Caco-2 (cell line): ENCODE results near the gene BPIFA2. TPM values are rescaled to one million over a fixed set of nuclear protein-coding genes. Genes with fewer than 3 reads are reported as not detected.

Experiments
- BruUV-seq: library from RNA; stranded (reverse); fragments of 400-500 nt; replicated peaks from 2 replicates; lab custom pipeline; 2021; lab: Mats Ljungman, UMichigan
- CTCF ChIA-PET: fragments of 300-600 bp; sonication (Branson Sonifier 250); formaldehyde crosslinking; loops from one replicate; lab custom pipeline; 2022; ENCODE audit warnings: antibody characterized with exemption; lab: Charles Lee
- POLR2A ChIA-PET: fragments of 300-600 bp; sonication (Branson Sonifier 250); formaldehyde crosslinking; loops from one replicate; lab custom pipeline; 2022; ENCODE audit warnings: antibody characterized with exemption; lab: Charles Lee
- DNase-seq, 2 experiments: peaks; one replicate each; pipeline versions ENCODE4 v3.0.0 to v3.0.0-alpha.2; 2020 to 2022
- H3K27me3 ChIP-seq: replicated peaks from 2 replicates; pipeline ENCODE4 v1.6.0; 2011; ENCODE audit warnings: low read length; ENCODE audit not compliant: control insufficient read depth, insufficient read depth
- H3K36me3 ChIP-seq: 2 replicates; pipeline ENCODE4 v1.5.1; 2011; ENCODE audit warnings: low read length; ENCODE audit not compliant: control insufficient read depth, insufficient read depth
- H3K4me1 ChIP-seq: fragments of 250-450 bp; sonication (Bioruptor Pico); 2 replicates; pipeline ENCODE4 v1.5.1; 2020; ENCODE audit warnings: mild to moderate bottlenecking
- H3K4me3 ChIP-seq: 2 replicates; pipeline ENCODE4 v1.5.1; 2011; ENCODE audit warnings: low read depth, mild to moderate bottlenecking, control low read depth, low read length
- H3K9me3 ChIP-seq: fragments of 250-450 bp; sonication (Bioruptor Pico); 2 replicates; pipeline ENCODE4 v1.5.1; 2020; ENCODE audit warnings: mild to moderate bottlenecking, moderate library complexity
- H3K27ac Mint-ChIP-seq: one replicate; pipeline ENCODE4 v1.8.0; 2022; ENCODE audit warnings: mixed read lengths; ENCODE audit not compliant: unreplicated experiment
- H3K27me3 Mint-ChIP-seq: one replicate; pipeline ENCODE4 v1.8.0; 2022; ENCODE audit warnings: mixed read lengths; ENCODE audit not compliant: insufficient read depth, unreplicated experiment
- H3K36me3 Mint-ChIP-seq: one replicate; pipeline ENCODE4 v1.8.0; 2022; ENCODE audit warnings: mild to moderate bottlenecking, mixed read lengths; ENCODE audit not compliant: insufficient read depth, unreplicated experiment
- H3K4me1 Mint-ChIP-seq: one replicate; pipeline ENCODE4 v1.8.0; 2022; ENCODE audit warnings: low read depth, mixed read lengths; ENCODE audit not compliant: unreplicated experiment
- H3K4me3 Mint-ChIP-seq: one replicate; pipeline ENCODE4 v1.8.0; 2022; ENCODE audit warnings: mild to moderate bottlenecking, moderate library complexity, mixed read lengths; ENCODE audit not compliant: unreplicated experiment
- H3K9me3 Mint-ChIP-seq: one replicate; pipeline ENCODE4 v1.8.0; 2022; ENCODE audit warnings: mixed read lengths; ENCODE audit not compliant: unreplicated experiment
- CTCF ChIP-seq, 2 experiments: fragments of 200-600 bp in 1 of 2; IDR thresholded peaks; 1 replicate in 1 of 2; 2 replicates in 1 of 2; pipeline versions ENCODE4 v1.5.1 to v1.8.0; 2011 to 2022; ENCODE audit warnings: antibody characterized with exemption in 1 of 2, control low read depth in 1 of 2, inconsistent platforms in 1 of 2, low read depth in 1 of 2, low read length in 1 of 2, mild to moderate bottlenecking in 1 of 2, moderate library complexity in 1 of 2; ENCODE audit not compliant: insufficient read depth in 1 of 2, severe bottlenecking in 1 of 2, unreplicated experiment in 1 of 2
- intact Hi-C: fragments of 100-400 bp; cut with micrococcal nuclease; formaldehyde crosslinking; loops from one replicate; pipeline ENCODE4 v1.10.0; 2022; ENCODE audit not compliant: unreplicated experiment
- total RNA-seq: library from RNA; stranded (reverse); gene quantifications from 2 replicates; pipeline ENCODE4 v1.2.3, GENCODE V29; 2022

The BPIFA2 gene
- total RNA-seq, 1 experiment from 2014 or later: not detected

- no peaks in the 10 kb centered on the region for H3K4me1 Mint-ChIP-seq
- Histone ChIP-seq H3K4me3 (no peak overlapping the region), H3K27me3 (no peaks in the 10 kb centered on the region), H3K4me1 (peaks cover 11% of the 10 kb centered on the region), H3K36me3 (no peaks in the 10 kb centered on the region), H3K9me3 (peaks cover 7% of the 10 kb centered on the region)
- ChIA-PET CTCF (interaction anchor here (1.3 kb wide), 1 partner anchor 8 kb away, joined by 3 read pairs; no protein-coding TSS in a partner anchor), POLR2A (no interaction called here)
- DNase-seq: no peak
- BruUV-seq: no TSS peak
- H3K27ac Mint-ChIP-seq: no peak overlapping the region
- TF ChIP-seq CTCF (IDR thresholded peaks at IDR 0.05; ENCODE audit: insufficient read depth in 1 of 2, low read depth in 1 of 2, low read length in 1 of 2, severe bottlenecking in 1 of 2, unreplicated experiment in 1 of 2): no peak
- peaks cover 12% of the 10 kb centered on the region for H3K9me3 Mint-ChIP-seq
- peaks cover 5% of the 10 kb centered on the region for H3K36me3 Mint-ChIP-seq
- intact Hi-C loops: no loop called here
- H3K27me3 Mint-ChIP-seq: no peaks in the 10 kb centered on the region
- H3K4me3 Mint-ChIP-seq: no peak overlapping the region
Measured at GRCh38 chr20:33187491-33187890, 19.5 kb downstream of the BPIFA2 start.

DNA sequence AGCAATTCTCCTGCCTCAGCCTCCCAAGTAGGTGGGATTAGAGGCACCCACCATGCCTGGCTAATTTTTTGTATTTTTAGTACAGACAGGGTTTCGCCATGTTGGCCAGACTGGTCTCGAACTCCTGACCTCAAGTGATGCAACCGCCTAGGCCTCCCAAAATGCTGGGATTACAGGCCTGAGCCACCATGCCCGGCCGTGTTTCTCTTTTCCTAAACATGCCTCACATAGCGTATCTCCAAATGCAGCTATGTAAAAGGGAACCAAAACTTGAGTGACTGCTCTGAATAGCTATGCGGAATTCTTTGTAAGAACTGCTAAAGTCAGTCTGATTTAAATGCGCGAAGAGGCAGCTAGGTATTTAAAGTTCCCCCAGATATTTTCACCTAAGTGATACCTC, 20.5 kb downstream of the BPIFA2 start:
- H3K27ac Mint-ChIP-seq: no peak overlapping the region
- CTCF ChIA-PET: interaction anchor here (0.9 to 1.3 kb wide), 2 partner anchors 9 to 24 kb away, joined by 3 to 4 read pairs; no protein-coding TSS in a partner anchor

DNA sequence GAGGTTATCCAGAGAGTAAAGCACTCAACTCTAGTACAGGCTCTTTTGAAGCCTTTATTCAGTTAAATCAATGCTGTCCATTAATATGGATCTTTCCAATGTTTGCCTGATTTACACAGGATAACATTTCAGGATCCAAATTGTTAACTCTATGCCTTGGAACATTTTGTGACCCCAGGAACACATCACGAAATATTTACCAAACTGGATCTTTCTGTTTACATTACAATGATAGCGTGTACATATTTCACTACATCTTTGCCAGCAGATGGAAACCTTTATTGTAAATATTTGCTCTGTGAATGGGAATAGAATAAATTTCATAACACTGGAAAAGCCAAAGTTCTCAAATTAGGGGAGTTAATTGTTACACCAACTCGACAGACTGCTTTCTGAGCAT, 23.5 kb downstream of the BPIFA2 start:
- DNase-seq: no peak
- H3K4me1 Mint-ChIP-seq: no peaks in the 10 kb centered on the region
- H3K36me3 ChIP-seq: no peaks in the 10 kb centered on the region
- CTCF ChIA-PET: interaction anchor here (1.8 kb wide), 1 partner anchor 95 kb away, joined by 4 read pairs; no protein-coding TSS in a partner anchor
- H3K9me3 Mint-ChIP-seq: no peaks in the 10 kb centered on the region
- H3K36me3 Mint-ChIP-seq: no peaks in the 10 kb centered on the region
- no TSS peak for BruUV-seq
- H3K27ac Mint-ChIP-seq: no peak overlapping the region
- H3K4me3 Mint-ChIP-seq: no peak overlapping the region
- no peak for TF ChIP-seq CTCF (IDR thresholded peaks at IDR 0.05; ENCODE audit: insufficient read depth in 1 of 2, low read depth in 1 of 2, low read length in 1 of 2, severe bottlenecking in 1 of 2, unreplicated experiment in 1 of 2)
- POLR2A ChIA-PET: no interaction called here
- H3K4me1 ChIP-seq: peaks cover 11% of the 10 kb centered on the region
- no peak overlapping the region for H3K4me3 ChIP-seq
- H3K9me3 ChIP-seq: no peaks in the 10 kb centered on the region
- H3K27me3 ChIP-seq: no peaks in the 10 kb centered on the region
- intact Hi-C loops: loop anchor here (1.0 kb wide), 1 partner anchor 13 kb away; no protein-coding TSS in a partner anchor
- H3K27me3 Mint-ChIP-seq: peaks cover 5% of the 10 kb centered on the region

More for the DNA sequence above, 20.5 kb downstream of the BPIFA2 start:
- Histone ChIP-seq H3K4me1 (peaks cover 11% of the 10 kb centered on the region), H3K36me3 (no peaks in the 10 kb centered on the region), H3K4me3 (no peak overlapping the region), H3K27me3 (no peaks in the 10 kb centered on the region), H3K9me3 (peaks cover 1% of the 10 kb centered on the region)
- Mint-ChIP-seq H3K4me1 (no peaks in the 10 kb centered on the region), H3K27me3 (no peaks in the 10 kb centered on the region), H3K36me3 (peaks cover 2% of the 10 kb centered on the region), H3K9me3 (peaks cover 5% of the 10 kb centered on the region), H3K4me3 (no peak overlapping the region)
- POLR2A ChIA-PET: interaction anchor here (0.6 kb wide), 1 partner anchor 21 kb away, joined by 3 read pairs; no protein-coding TSS in a partner anchor
- BruUV-seq: no TSS peak
- TF ChIP-seq CTCF (IDR thresholded peaks at IDR 0.05; ENCODE audit: insufficient read depth in 1 of 2, low read depth in 1 of 2, low read length in 1 of 2, severe bottlenecking in 1 of 2, unreplicated experiment in 1 of 2): no peak
- intact Hi-C loops: no loop called here
- no peak for DNase-seq
